Stimulated activated CD8-positive, alpha-beta memory T cell treated with anti-CD3 and anti-CD28 coated beads, Interleukin-12 subunit alpha, Interleukin-12 subunit beta, amount 100 ng/mL, for 24 hours (primary cell): Measurements from ENCODE around the gene ELP1.
A peak's percentile ranks its signal among the peaks of the same experiment; 100 is the strongest.
"Not testable (repeated sequence)": the region's sequence is repeated elsewhere in the genome, so short reads cannot be mapped to it uniquely, and the experiment has no call there.

Experiments used
- DNase-seq: peaks from one replicate; pipeline ENCODE4 v3.0.0-alpha.2; 2020; ENCODE audit errors: extremely low read depth

The ELP1 gene, protein sequence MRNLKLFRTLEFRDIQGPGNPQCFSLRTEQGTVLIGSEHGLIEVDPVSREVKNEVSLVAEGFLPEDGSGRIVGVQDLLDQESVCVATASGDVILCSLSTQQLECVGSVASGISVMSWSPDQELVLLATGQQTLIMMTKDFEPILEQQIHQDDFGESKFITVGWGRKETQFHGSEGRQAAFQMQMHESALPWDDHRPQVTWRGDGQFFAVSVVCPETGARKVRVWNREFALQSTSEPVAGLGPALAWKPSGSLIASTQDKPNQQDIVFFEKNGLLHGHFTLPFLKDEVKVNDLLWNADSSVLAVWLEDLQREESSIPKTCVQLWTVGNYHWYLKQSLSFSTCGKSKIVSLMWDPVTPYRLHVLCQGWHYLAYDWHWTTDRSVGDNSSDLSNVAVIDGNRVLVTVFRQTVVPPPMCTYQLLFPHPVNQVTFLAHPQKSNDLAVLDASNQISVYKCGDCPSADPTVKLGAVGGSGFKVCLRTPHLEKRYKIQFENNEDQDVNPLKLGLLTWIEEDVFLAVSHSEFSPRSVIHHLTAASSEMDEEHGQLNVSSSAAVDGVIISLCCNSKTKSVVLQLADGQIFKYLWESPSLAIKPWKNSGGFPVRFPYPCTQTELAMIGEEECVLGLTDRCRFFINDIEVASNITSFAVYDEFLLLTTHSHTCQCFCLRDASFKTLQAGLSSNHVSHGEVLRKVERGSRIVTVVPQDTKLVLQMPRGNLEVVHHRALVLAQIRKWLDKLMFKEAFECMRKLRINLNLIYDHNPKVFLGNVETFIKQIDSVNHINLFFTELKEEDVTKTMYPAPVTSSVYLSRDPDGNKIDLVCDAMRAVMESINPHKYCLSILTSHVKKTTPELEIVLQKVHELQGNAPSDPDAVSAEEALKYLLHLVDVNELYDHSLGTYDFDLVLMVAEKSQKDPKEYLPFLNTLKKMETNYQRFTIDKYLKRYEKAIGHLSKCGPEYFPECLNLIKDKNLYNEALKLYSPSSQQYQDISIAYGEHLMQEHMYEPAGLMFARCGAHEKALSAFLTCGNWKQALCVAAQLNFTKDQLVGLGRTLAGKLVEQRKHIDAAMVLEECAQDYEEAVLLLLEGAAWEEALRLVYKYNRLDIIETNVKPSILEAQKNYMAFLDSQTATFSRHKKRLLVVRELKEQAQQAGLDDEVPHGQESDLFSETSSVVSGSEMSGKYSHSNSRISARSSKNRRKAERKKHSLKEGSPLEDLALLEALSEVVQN (N-terminal part only)

DNA sequence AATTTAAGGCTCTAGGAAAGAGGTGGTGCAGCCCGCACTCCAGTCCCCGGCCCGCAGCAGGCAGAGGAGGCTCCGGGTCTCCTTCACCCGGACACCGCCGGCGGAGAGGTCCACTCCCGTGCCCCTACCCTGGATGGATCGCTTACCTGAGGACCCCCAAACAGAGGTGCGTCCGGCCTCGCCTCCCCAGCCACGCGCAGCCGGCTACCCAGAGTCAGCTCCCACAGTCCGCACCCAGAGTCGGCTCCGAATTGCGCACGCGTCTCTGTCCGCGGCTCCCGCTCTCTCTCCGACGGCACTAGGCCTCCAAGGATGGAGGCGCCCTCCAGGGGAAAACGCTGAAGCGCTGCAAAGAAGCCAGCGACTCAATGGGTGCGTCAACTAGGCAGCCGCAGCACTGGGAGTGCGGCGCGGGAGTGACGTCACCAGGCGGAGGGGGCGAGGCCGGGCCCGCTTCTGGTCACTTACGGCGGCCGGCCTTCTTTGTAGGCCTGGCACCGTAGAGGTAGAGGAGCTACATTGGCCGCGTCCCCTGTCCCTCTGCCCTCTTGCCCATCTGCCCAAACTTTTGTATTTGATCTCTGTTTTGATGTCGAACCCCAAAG lies at the start of gene ELP1:
Gene ELP1 (minus strand): TSS at position 407 of the 605 bp plus-strand sequence. CDS start 2,978 bp downstream, outside the sequence.
- peak; percentile 76 for DNase-seq

DNA sequence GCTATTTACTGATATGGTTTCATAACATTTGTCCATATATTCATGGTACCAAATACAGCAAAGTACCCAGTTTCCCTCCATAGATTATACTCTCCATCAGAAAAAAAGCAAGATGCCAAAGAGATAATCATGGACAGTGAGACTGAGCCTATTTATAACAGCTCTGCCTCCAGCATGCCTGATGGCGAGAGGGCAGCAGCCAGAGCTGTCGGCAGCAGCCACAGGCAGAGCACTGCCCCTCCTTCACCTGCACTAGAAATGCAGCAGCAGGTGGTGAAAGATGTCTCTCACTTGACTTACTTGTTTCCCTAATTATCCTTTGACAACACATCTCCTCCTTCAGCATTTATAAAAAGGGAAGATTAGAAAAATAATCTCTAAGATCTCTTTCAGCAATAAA lies 47.0 kb upstream of the ELP1 start:
- no peak for DNase-seq

DNA sequence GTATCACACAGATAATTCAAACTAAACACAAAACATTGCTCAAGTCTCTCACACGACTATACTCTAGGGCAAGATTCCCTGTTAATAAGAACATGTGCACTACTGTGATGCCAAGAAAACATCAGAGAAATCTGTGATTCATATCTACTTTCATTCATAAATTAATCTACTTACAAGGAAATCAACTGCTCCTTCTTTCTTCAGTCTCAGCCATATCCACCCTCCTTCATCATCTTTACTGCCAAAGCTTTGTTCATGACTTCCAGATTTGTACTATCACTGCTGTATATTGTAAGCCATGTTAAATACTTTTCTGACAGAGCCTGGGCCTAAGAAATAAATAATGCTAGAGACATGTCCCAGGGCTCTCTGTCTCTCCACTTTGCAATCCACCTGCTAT lies 44.3 kb upstream of the ELP1 start:
- DNase-seq, result no peak

DNA sequence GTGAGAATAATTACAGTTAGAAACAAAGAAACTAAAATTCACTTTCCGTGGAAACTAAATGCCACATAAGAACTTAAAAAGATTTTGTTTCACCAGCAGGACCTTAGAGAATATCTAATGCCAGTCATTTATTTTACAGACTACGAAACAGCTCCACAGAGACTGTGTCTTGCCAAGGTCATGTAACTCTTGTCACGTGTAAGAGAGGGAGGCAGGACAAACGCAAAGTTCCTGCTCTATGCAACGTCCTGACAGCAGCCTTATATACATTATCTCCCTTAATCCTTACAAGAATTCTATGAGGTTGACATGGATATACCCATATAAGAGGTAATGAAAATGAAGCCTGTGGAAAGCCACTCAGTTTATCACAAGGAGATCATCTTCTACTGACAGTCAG lies 40.0 kb upstream of the ELP1 start:
- no peak for DNase-seq

DNA sequence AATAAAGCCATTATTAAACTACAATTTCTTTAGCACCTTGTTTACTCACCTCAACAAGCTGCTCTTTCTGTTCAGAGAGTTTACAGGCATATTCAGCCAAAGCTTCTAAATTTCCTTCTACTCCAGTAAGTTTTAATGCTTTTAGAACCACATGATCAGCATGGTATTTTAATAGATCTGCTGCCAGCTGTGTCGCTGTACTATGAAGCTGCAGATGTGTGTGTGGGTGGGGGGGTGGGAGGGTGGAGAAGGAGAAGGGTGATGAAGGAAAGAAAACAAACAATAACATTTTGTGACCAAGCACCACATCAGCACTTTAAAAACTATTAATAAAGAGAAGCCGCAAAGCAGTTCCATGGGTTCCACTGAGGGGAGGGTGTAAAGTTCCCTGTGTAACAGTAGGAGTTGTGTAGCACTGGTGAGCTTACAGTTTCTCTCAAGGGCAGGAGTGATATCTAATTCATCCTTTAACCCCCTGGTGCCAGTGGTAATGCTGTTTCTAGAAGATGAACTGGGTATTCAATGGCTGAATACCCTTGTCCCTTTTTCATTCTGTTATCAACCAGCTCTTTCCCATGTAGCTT lies 38.8 kb upstream of the ELP1 start:
- DNase-seq, result no peak

DNA sequence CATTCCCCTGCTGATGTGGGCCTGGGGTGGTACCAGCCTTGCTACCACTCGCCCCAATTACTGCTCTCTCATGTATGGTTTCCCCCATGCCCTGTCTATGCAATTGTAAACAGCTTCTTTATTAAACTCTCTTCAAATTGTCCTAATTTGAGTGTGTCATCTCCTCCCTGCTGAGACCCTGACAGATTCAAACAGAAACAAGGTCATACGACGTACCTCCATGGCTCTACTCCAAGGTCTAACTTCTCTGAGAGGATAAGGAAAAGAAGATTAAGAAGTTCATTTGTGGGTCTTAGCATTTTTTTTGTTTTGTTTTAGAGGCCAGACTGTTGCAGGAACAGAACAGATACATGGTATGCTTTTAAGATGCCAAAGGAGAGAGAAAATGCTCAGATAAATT lies 38.3 kb upstream of the ELP1 start:
- no peak for DNase-seq

DNA sequence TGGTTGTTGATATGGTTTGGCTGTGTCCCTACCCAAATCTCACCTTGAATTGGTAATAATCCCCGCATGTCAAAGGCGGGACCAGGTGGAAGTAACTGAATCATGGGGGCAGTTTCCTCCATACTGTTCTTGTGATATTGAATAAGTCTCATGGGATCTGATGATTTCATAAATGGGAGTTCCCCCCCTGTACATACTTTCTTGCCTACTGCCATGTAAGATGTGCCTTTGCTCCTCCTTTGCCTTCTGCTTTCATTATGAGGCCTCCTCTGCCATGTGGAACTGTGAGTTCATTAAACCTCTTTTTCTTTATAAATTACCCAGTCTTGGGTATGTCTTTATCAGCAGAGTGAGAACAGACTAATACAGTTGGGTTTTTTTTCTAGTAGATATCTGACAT lies 37.5 kb upstream of the ELP1 start:
- DNase-seq, result not testable (repeated sequence)

DNA sequence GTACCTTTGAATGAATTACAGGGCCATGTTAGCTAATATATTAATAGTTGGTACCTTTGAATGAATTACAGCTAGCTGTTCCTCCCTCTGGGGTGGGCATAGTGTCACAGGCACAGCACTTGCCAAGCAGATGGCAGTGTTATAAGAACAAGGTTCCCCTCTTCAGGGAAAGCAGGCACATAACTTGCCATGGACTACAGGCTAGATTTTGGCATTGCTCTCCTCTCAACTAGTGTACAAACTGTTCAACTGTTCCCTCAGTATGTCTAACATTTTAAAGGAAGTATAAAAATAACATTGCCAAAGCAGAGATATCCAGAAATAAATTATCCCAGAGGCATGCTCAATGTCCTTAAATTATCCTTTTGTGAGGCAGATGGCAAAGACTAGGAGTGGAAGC lies 34.0 kb upstream of the ELP1 start:
- DNase-seq, result no peak

DNA sequence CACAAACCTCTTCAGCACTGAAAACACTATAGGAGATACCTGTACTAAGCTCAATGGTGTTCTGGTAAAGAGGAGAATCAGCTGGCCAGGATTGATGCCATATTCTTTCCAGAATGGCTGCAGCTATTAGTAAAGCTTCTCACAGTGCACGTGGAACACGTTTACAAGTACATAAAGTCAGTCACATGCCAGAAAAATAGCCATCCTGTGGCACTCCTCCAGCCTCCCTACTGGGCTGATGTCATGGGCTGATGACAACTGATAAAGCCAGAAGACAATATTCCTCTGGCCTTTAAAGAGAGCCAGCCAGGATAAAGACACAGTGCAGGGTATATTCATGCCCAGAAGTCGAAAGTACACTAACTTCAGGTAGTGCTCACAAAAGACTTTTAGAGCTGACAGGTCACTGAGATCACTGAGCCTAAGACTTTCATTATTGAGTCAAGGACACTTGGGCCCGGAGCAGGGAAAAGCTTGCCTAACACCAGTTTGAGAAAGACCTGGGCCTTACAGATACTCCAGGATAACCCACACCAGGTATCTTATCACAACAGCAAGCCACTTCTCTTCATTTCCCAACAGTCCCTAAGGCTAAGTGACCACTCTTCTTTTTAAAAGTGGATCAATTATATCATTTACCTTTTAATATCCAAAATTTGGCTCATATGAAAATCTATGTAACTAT lies 29.7 kb upstream of the ELP1 start:
- no peak for DNase-seq

DNA sequence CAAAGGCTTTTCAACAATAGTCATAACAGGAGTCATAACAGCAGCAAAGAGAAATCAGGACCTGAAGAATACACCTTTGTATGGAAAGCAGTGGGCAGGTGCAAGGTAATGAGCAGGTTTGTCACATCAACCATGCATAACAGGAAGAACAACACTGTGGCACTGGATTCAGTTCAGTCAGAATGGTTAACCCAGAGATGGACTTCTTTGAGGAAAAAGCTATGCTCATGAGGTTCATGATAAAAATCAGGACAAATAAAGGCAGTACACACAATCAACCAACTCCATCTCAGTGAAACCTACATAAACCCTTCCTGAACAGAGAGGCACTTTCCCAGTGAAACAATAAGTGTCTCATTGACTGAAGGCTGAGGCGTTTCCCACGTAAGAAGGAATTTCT lies 27.2 kb upstream of the ELP1 start:
- DNase-seq, result no peak

DNA sequence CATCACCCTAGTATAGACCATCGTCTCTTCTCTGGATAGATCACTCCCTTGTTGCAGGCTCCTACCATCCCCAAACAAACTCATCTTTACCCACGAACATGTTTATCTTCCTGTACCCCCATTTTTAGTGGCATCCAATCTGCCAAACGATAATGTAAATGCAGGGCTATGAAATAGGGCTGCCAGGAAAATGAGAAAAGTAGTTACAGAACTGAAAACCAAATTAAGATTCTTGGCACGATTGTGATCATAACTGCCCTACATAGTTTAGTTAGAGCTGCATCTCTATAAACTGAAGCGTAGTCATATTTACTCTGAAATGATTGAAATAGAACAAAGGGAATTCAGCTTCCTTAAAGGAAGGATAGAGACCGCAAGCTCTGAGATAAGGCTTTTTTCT lies 26.4 kb upstream of the ELP1 start:
- no peak for DNase-seq

DNA sequence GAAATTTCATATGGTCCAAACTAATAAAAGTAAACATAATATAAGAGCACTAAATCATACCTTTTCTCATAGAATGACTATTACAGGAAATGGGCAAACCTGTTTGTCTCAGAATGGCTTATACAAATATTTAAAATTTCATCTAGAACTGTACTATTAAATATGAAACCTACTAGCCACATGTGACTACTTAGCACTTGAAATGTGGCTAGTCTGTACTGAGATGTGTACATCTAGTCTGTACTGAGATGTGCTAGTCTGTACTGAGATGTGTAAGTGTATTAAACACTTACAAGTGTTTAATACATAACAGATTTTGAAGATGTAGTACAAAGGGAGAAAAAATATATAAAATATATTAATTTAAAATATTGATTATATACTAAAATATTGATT lies 22.7 kb upstream of the ELP1 start:
- DNase-seq, result no peak

DNA sequence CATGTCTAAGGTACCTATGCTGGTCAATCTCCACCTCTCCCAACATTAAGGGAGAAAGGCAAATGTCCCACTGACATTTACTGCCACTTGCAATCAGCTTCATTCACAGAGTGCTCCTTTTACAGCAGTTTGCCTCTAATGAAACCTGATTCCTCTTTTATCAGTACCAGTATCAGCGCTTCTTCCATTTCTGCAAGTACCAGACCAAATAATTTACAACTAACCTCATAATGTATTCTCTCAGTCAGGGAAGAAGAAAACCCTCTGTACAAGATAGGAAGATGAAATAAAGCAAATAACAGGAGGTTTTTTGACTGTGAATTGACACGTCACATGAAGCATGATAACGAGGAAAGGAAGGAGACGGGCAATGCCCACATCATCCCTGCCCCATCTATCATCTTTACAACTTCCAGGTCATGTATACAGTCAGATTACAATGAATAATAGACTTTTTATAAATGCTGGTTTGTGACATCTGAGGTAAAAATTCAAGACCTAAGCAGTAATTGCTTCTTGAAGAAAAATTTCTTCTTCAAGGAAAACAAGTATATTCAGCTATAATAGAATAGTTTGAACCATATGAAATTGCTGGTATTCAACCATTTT lies 22.2 kb upstream of the ELP1 start:
- DNase-seq, result no peak

DNA sequence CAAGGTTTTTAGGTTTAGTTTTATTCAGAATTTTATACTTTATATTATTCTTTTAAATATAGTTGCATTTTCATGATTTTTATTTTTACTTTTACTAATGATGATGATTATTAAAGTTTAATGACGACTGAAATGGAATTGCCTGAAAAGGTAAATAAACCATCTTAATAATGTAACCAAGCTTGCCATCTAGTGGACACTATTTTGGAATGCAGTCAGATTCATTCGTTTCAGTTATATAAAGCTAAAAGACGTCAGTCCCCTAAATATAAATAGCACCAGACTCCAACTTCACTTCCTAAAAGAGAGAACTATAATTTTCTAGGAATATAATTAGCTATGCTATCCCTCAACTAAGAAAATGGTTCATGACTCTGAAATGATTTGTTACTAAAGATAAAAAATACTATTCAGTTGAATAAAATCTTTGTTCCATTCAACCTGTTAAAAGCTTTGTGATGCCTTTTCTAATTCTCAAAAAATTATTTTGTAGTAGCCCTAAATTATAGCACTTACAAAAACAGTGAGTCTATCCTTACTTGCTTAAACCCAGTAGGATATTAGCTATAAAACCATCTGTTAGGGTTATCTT lies 20.2 kb upstream of the ELP1 start:
- DNase-seq, result no peak

DNA sequence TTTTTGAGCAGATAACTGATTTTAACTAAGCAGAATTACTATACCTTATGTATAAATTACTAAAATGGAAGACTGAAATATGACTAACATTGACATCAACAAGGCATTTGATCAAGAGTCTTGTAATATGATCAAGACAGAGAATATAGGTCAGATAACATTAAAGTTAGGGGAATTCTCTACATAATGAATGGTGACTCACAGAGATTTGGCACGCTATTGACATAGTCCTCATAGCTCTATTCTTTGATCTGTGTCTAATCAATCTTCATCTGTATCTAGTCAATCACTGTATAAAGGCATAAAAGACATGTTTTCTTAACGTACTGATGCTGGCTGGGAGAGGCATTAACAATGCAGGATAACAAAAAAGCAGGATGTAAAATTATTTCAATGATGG lies 17.7 kb upstream of the ELP1 start:
- DNase-seq, result no peak

DNA sequence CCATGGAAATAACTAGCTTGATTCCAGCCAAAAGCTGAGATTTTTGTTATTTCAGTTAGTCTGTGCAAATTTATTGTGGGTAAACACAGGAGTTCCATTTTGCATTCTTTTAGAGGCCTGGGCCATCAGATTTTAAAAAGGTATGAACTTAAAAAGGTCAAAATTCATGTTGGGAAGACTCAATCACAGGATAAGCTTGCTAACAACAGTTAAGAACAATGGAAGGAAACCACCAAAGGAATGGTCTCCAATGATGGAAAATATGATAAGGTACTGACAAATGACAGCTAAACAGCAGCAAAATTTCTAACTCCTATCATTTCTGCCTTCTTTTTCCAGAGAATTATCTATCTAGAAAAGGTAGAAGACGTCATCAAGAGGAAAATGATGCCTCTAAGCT lies 16.2 kb upstream of the ELP1 start:
- DNase-seq, result no peak

DNA sequence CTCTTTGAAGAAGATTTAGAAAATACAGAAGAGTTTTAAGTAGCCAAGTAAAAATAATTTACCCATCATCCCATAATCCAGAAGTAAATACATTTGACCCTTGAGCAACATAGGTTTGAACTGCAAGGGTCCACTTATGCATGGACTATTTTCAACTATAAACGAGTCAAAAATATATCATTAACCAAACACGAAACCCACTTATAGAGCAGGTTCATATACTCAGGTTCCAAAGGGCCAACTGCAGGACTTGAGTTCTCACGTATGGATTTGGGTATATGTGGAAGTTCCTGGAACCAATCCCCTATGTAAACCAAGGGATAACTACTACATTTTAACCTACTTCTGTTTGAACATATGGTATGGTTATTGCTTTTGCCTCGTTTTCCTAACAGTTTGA lies 6.1 kb upstream of the ELP1 start:
- no peak for DNase-seq

DNA sequence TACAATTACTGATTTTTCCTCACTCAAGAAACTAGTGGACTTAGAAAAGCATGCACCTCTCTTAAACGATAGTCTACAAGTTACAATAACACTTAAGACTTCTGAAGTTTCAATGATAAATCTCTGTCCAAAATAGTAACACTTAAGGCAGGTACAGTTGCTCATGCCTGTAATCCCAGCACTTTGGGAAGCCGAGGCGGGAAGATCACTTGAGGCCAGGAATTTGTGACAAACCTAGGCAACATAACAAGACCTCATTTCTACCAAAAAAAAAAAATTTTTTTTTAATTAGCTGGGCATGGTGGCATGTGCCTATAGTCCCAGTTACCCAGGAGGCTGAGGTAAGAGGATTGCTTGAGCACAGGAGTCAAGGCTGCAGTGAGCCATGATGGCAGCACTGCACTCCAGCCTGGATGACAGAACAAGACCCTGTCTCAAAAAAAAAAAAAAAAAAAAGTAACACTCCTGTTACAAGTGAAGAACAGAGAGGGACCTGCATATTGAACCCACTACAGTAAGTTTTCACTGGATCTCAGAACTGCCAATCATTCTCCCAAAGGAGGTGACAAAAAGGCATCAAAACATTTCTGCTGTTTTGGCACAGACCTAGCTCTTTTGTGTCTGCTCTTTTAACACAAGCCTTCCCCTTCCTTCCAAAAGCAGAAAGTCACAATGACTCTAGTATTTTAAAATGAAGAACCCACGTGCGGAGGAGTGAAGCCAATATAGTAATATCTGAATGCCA lies 3.8 kb upstream of the ELP1 start:
- no peak for DNase-seq

DNA sequence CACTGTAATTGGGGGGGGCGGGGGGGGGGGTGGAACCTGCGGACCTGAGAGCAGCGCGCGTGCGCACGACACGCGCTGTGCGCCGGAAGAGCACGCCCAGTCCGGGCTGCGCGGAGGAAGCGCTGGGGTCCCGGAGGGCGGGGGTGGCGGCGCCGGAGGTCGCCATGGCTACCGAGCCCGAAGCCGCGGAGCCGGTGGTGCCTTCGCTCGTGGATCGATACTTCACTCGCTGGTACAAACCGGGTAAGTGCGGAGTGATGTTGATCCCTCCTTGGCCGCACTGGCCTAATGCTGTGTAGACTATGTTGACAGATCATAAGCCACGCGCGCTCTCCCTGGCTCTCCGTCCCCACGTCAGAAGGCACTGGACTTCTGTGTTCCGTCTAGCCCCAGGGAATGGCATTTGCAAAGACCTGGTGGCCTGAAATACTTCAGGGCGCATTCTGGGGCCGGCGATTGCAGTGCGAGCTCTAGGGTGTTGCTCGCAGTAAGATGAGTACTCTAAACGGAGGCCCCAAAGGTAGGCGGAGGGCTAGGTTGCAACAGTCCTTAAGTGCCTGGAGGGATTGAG lies 484 bp upstream of the ELP1 start, which contains the start of gene ABITRAM:
Gene ABITRAM (plus strand): TSS at position 78 of the 571 bp plus-strand sequence. CDS start 87 bp downstream, at position 165.
- DNase-seq, result peak; percentile 49
